ENCODE results near the gene RAMP1. TPM values are rescaled to one million over a fixed set of nuclear protein-coding genes. Genes with fewer than 3 reads are reported as not detected.

The RAMP1 gene
- total and polyA plus RNA-seq, 9 of the 15 experiments (the other 6 are each of a cell fraction or from before 2014, with no cell fraction given), result 0.72 to 0.77 TPM; not detected in 7

GRCh38 chr2:237870754-237871651, 11.6 kb downstream of the RAMP1 start:
- H3K27me3 ChIP-seq (ENCODE audit: control insufficient read depth in 2 of 2, insufficient read depth in 2 of 2, low read length in 2 of 2), result peaks cover 36 to 86% of the 10 kb centered on the region in 2 experiments
- 9% methylated on average over 17 of the region's 23 CpGs for WGBS (ENCODE audit: insufficient coverage, low coverage, missing lambda C conversion rate)
- no peak overlapping the region for H2AFZ ChIP-seq (ENCODE audit: low read depth, low read length)
- TF ChIP-seq NUFIP1 (IDR thresholded peaks at IDR 0.05; ENCODE audit: partially characterized antibody) (no peak), ZNF830 (CRISPR knock-in tag; IDR thresholded peaks at IDR 0.05) (no peak), KLF1 (tag; IDR thresholded peaks at IDR 0.05) (no peak)
- no peak for ATAC-seq
- FAIRE-seq, result no peak
- peaks cover 5% of the 10 kb centered on the region; the same call in 1 of the 2 replicates for H4K20me1 ChIP-seq (replicated peaks; ENCODE audit: control insufficient read depth, insufficient read depth, low read length)
- no peak overlapping the region for H3K4me2 ChIP-seq (ENCODE audit: insufficient read depth, low read length)
- H3K4me3 ChIP-seq, result no peak overlapping the region
- BruUV-seq (replicated peaks), result no TSS peak
- DNase-seq (ENCODE audit: extremely low read depth in 1 of 4, low spot score in 3 of 4), result no peak
- H3K9ac ChIP-seq (ENCODE audit: insufficient read depth in 1 of 2, low read depth in 2 of 2, low read length in 2 of 2), result no peak overlapping the region
- H3K79me2 ChIP-seq (ENCODE audit: control insufficient read depth, insufficient read depth, low read length), result no peaks in the 10 kb centered on the region
- CTCF ChIA-PET (ENCODE audit: low intra/inter-chr PET ratio), result no interaction called here
- H3K36me3 ChIP-seq (ENCODE audit: control insufficient read depth, insufficient read depth, low read length), result no peaks in the 10 kb centered on the region
- intact Hi-C loops (cut with micrococcal nuclease), result no loop called here
- H3K9me1 ChIP-seq (ENCODE audit: control insufficient read depth, insufficient read depth, low read length), result no peaks in the 10 kb centered on the region
- in situ Hi-C loops (cut with MboI), result loop anchor here (25.0 kb wide), 1 partner anchor 391 kb away; no protein-coding TSS in a partner anchor
- POLR2A ChIA-PET, result no interaction called here
- no peak overlapping the region for H3K27ac ChIP-seq (ENCODE audit: extremely low read depth, low read depth, low read length)
- H3K9me3 ChIP-seq (replicated peaks; ENCODE audit: control insufficient read depth, insufficient read depth, low read depth, low read length), result no peaks in the 10 kb centered on the region
- H3K4me1 ChIP-seq (replicated peaks in 1 of 2; ENCODE audit: control insufficient read depth in 2 of 2, insufficient read depth in 2 of 2, low read length in 2 of 2), result peaks cover 0 to 6% of the 10 kb centered on the region in 2 experiments; a peak in 2 of 5 replicates
